CD14-positive monocyte (primary cell): ENCODE data around the gene SHROOM3. TPM values are rescaled to one million over a fixed set of nuclear protein-coding genes. Genes with fewer than 3 reads are reported as not detected.

Source experiments
- DNase-seq, 3 donors: peaks; one replicate each; pipeline ENCODE4 v3.0.0-alpha.2; 2011 to 2022
- H2AFZ ChIP-seq: 2 replicates; pipeline ENCODE4 v1.6.0; 2012; ENCODE audit warnings: mild to moderate bottlenecking, low read depth, low read length, inconsistent platforms; ENCODE audit not compliant: insufficient read depth, poor library complexity, severe bottlenecking
- H3K27ac ChIP-seq, 2 donors: 1 replicate in 1 of 2; 2 replicates in 1 of 2; pipeline ENCODE4 v1.5.1; 2012 to 2013; ENCODE audit warnings: low read length in 2 of 2, control low read depth in 1 of 2, inconsistent platforms in 1 of 2, low read depth in 1 of 2, mild to moderate bottlenecking in 1 of 2
- H3K27me3 ChIP-seq, 2 donors: one replicate each; pipeline versions ENCODE4 v1.6.0 to v1.6.1; 2011 to 2013; ENCODE audit warnings: low read length in 2 of 2; ENCODE audit not compliant: control insufficient read depth in 2 of 2, insufficient read depth in 2 of 2
- H3K36me3 ChIP-seq, 2 donors: replicated peaks in 1 of 2; 1 replicate in 1 of 2; 2 replicates in 1 of 2; pipeline versions ENCODE4 v1.5.1 to v1.6.1; 2012 to 2013; ENCODE audit warnings: low read length in 2 of 2, control low read depth in 1 of 2, inconsistent platforms in 1 of 2, mild to moderate bottlenecking in 1 of 2; ENCODE audit not compliant: insufficient read depth in 2 of 2, control insufficient read depth in 1 of 2
- H3K4me1 ChIP-seq, 2 donors: 1 replicate in 1 of 2; 2 replicates in 1 of 2; pipeline versions ENCODE4 v1.5.1 to v1.6.1; 2012 to 2013; ENCODE audit warnings: low read length in 2 of 2, control low read depth in 1 of 2, inconsistent platforms in 1 of 2, mild to moderate bottlenecking in 1 of 2, moderate library complexity in 1 of 2; ENCODE audit not compliant: insufficient read depth in 2 of 2, control insufficient read depth in 1 of 2
- H3K4me2 ChIP-seq: replicated peaks from 2 replicates; pipeline ENCODE3; 2012; ENCODE audit warnings: low read length, moderate library complexity, mild to moderate bottlenecking; ENCODE audit not compliant: poor library complexity, severe bottlenecking; ENCODE audit errors: extremely low read depth
- H3K4me3 ChIP-seq, 3 experiments: fragments of 200-600 bp in 1 of 3; sonication (generic) in 1 of 3; replicated peaks in 1 of 3; 1 replicate in 2 of 3; 2 replicates in 1 of 3; pipeline ENCODE4 v1.5.1; 2011 to 2013; ENCODE audit warnings: low read length in 3 of 3, mild to moderate bottlenecking in 3 of 3, control low read depth in 2 of 3, low read depth in 2 of 3, inconsistent platforms in 1 of 3, moderate library complexity in 1 of 3
- H3K79me2 ChIP-seq: 2 replicates; pipeline ENCODE4 v1.6.0; 2012; ENCODE audit warnings: mild to moderate bottlenecking, control low read depth, inconsistent platforms, low read length, moderate library complexity; ENCODE audit not compliant: insufficient read depth
- H3K9ac ChIP-seq: 2 replicates; pipeline ENCODE4 v1.6.0; 2017; ENCODE audit warnings: low read length, mild to moderate bottlenecking; ENCODE audit not compliant: insufficient read depth, poor library complexity, severe bottlenecking
- H3K9me3 ChIP-seq, 2 donors: replicated peaks in 1 of 2; 1 replicate in 1 of 2; 2 replicates in 1 of 2; pipeline versions ENCODE4 v1.5.1 to v1.6.1; 2012 to 2013; ENCODE audit warnings: low read length in 2 of 2, control low read depth in 1 of 2; ENCODE audit not compliant: control insufficient read depth in 1 of 2, insufficient read depth in 1 of 2
- H4K20me1 ChIP-seq: 2 replicates; pipeline ENCODE4 v1.6.0; 2012; ENCODE audit warnings: mild to moderate bottlenecking, low read length, control low read depth, moderate library complexity; ENCODE audit not compliant: insufficient read depth
- H3K27ac Mint-ChIP-seq, 7 donors: one replicate each; pipeline ENCODE4 v1.8.0; 2020; ENCODE audit warnings: mild to moderate bottlenecking in 7 of 7, mixed read lengths in 7 of 7, moderate library complexity in 6 of 7, inconsistent platforms in 2 of 7
- H3K27me3 Mint-ChIP-seq, 3 donors: one replicate each; pipeline ENCODE4 v1.8.0; 2021 to 2022; ENCODE audit warnings: low read depth in 3 of 3, mild to moderate bottlenecking in 3 of 3, mixed read lengths in 3 of 3, moderate library complexity in 3 of 3, inconsistent platforms in 1 of 3
- H3K36me3 Mint-ChIP-seq, 2 donors: one replicate each; pipeline ENCODE4 v1.8.0; 2020; ENCODE audit warnings: mixed read lengths in 2 of 2, inconsistent platforms in 1 of 2, mild to moderate bottlenecking in 1 of 2
- H3K4me1 Mint-ChIP-seq: one replicate; pipeline ENCODE4 v1.8.0; 2020; ENCODE audit warnings: mild to moderate bottlenecking, mixed read lengths
- H3K4me3 Mint-ChIP-seq, 2 donors: one replicate each; pipeline ENCODE4 v1.8.0; 2020; ENCODE audit warnings: mild to moderate bottlenecking in 2 of 2, mixed read lengths in 2 of 2, moderate library complexity in 1 of 2
- H3K9me3 Mint-ChIP-seq, 7 donors: one replicate each; pipeline ENCODE4 v1.8.0; 2020 to 2022; ENCODE audit warnings: mixed read lengths in 7 of 7, mild to moderate bottlenecking in 6 of 7, moderate library complexity in 6 of 7, inconsistent platforms in 2 of 7
- CTCF ChIP-seq: fragments of 200-600 bp; IDR thresholded peaks from one replicate; pipeline ENCODE4 v1.8.0; 2022; ENCODE audit warnings: antibody characterized with exemption, mild to moderate bottlenecking
- WGBS: methylation state at CpG from one replicate; pipeline ENCODE4 v1.1.5; 2013; ENCODE audit warnings: missing lambda C conversion rate; ENCODE audit not compliant: insufficient coverage; 5-methylcytosine and 5-hydroxymethylcytosine counted together
- intact Hi-C, 2 donors: fragments of 100-400 bp; cut with micrococcal nuclease; formaldehyde crosslinking; loops; one replicate each; pipeline versions ENCODE4 v1.15.0 to v1.15.1; 2023
- polyA plus RNA-seq, 3 donors: library from polyadenylated mRNA; depleted of rRNA in 1 of 3; unstranded in 2 of 3; stranded (reverse) in 1 of 3; fragments of 300-500 nt in 2 of 3; fragments of >200 nt in 1 of 3; fragmentation: Illumina TruSeq in 2 of 3; gene quantifications; 1 replicate in 2 of 3; 2 replicates in 1 of 3; pipeline ENCODE4 v1.2.3, GENCODE V29; 2012 to 2021

SHROOM3 gene
- polyA plus RNA-seq, 3 donors: not detected

GRCh38 chr4:76800902-76801301, 365.9 kb downstream of the SHROOM3 start:
- Histone ChIP-seq H4K20me1 (no peaks in the 10 kb centered on the region), H3K79me2 (no peaks in the 10 kb centered on the region), H3K9ac (no peak overlapping the region), H3K36me3 (no peaks in the 10 kb centered on the region), H3K9me3 (no peaks in the 10 kb centered on the region), H3K4me1 (no peaks in the 10 kb centered on the region), H2AFZ (no peak overlapping the region), H3K27me3 (no peaks in the 10 kb centered on the region), H3K4me2 (no peak overlapping the region), H3K4me3 (no peak overlapping the region), H3K27ac (no peak overlapping the region)
- H3K4me1 Mint-ChIP-seq: no peaks in the 10 kb centered on the region
- no peak overlapping the region for H3K27ac Mint-ChIP-seq
- H3K27me3 Mint-ChIP-seq: peaks cover 5 to 18% (median 8%) of the 10 kb centered on the region in 3 donors
- WGBS: 100% methylated on average over 4 of the region's 6 CpGs
- no peak overlapping the region for H3K4me3 Mint-ChIP-seq
- no peak for TF ChIP-seq CTCF
- H3K9me3 Mint-ChIP-seq: peaks cover 0 to 14% (median 3%) of the 10 kb centered on the region in 7 donors
- H3K36me3 Mint-ChIP-seq: no peaks in the 10 kb centered on the region
- intact Hi-C loops: no loop called here
- no peak for DNase-seq

- H3K36me3 ChIP-seq: no peaks in the 10 kb centered on the region
- no peaks in the 10 kb centered on the region for H3K79me2 ChIP-seq
- TF ChIP-seq CTCF: no peak
- no peaks in the 10 kb centered on the region for H3K27me3 ChIP-seq
- no peak overlapping the region for H3K4me3 ChIP-seq
- intact Hi-C loops: no loop called here
- no peak overlapping the region for H2AFZ ChIP-seq
- H3K9ac ChIP-seq: no peak overlapping the region
- Mint-ChIP-seq H3K27me3 (peaks cover 5 to 18% (median 8%) of the 10 kb centered on the region in 3 donors), H3K27ac (no peak overlapping the region), H3K4me1 (no peaks in the 10 kb centered on the region), H3K9me3 (peaks cover 0 to 14% (median 3%) of the 10 kb centered on the region in 7 donors), H3K4me3 (no peak overlapping the region), H3K36me3 (no peaks in the 10 kb centered on the region)
- WGBS: 78% methylated on average over 36 of the region's 37 CpGs
- H4K20me1 ChIP-seq: no peaks in the 10 kb centered on the region
- no peak overlapping the region for H3K4me2 ChIP-seq
- H3K4me1 ChIP-seq: no peaks in the 10 kb centered on the region
- no peaks in the 10 kb centered on the region for H3K9me3 ChIP-seq
- H3K27ac ChIP-seq: no peak overlapping the region
- DNase-seq: no peak
Observed at GRCh38 chr4:76801621-76802235, 366.7 kb downstream of the SHROOM3 start.
